ENCODE measurements around the gene PSTPIP1.

PSTPIP1 gene

DNA sequence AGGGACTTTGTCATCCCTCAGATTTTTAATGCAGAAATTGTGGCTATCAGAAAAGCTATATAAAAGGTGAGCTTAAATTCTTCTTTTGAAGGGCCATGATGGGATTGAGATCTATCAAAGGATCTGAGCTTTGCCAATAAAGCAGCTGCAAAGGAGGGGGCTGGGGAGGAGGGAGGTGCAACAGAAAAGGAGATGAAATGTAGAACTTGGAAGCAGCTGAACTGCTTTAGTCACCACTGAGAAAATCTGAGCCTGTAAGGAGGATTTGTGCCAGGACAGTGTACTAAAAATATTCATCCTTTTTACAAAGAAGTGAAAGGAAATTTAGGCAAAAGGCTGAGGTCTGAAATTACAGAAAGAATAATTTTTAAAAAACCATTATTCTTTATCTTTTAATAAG, 65.6 kb downstream of the PSTPIP1 start:
- Histone ChIP-seq H4K20me1 (ENCODE audit: insufficient read depth, low read length) (peaks cover 81% of the 10 kb centered on the region), H2AFZ (ENCODE audit: low read depth, low read length) (no peak overlapping the region), H3K4me3 (ENCODE audit: low read length) (no peak overlapping the region), H3K4me2 (ENCODE audit: low read length) (peak overlapping the region; percentile 20), H3K9ac (ENCODE audit: low read length) (no peak overlapping the region), H3K4me1 (ENCODE audit: low read length) (peaks cover 20% of the 10 kb centered on the region), H3K79me2 (ENCODE audit: low read length) (peaks cover 95% of the 10 kb centered on the region), H3K36me3 (replicated peaks; ENCODE audit: low read depth, low read length) (peaks cover 16% of the 10 kb centered on the region), H3K9me3 (ENCODE audit: insufficient read depth, low read length) (no peaks in the 10 kb centered on the region), H3K27ac (ENCODE audit: low read length) (no peak overlapping the region), H3K27me3 (ENCODE audit: low read depth, low read length) (no peaks in the 10 kb centered on the region)
- TF ChIP-seq, protein P1, sequence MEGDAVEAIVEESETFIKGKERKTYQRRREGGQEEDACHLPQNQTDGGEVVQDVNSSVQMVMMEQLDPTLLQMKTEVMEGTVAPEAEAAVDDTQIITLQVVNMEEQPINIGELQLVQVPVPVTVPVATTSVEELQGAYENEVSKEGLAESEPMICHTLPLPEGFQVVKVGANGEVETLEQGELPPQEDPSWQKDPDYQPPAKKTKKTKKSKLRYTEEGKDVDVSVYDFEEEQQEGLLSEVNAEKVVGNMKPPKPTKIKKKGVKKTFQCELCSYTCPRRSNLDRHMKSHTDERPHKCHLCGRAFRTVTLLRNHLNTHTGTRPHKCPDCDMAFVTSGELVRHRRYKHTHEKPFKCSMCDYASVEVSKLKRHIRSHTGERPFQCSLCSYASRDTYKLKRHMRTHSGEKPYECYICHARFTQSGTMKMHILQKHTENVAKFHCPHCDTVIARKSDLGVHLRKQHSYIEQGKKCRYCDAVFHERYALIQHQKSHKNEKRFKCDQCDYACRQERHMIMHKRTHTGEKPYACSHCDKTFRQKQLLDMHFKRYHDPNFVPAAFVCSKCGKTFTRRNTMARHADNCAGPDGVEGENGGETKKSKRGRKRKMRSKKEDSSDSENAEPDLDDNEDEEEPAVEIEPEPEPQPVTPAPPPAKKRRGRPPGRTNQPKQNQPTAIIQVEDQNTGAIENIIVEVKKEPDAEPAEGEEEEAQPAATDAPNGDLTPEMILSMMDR (IDR thresholded peaks at IDR 0.05; ENCODE audit: low read depth, low read length) = no peak
- no peak for TF ChIP-seq EZH2phosphoT487 (IDR thresholded peaks at IDR 0.05; ENCODE audit: low read depth)

DNA sequence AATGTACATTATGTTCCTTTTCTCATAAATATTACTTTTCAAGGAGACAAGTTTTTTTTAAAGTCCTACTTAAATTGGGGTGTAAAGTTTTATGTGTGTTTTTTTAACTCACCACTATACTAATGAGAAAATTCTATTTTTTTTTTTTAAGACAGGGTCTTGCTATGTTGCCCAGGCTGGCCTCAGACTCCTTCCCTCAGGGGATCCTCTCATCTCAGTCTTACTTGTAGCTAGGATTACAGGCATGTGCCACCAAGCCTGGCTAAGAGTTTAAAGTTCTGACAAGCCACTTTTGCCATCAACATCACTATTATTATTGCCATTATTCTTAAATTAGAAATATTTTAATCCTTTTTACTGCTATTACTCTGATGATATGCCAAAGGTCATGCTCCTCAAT, 68.3 kb downstream of the PSTPIP1 start:
- Histone ChIP-seq H3K4me1 (ENCODE audit: low read length) (peaks cover 37% of the 10 kb centered on the region), H3K9me3 (ENCODE audit: insufficient read depth, low read length) (no peaks in the 10 kb centered on the region), H2AFZ (ENCODE audit: low read depth, low read length) (no peak overlapping the region), H3K36me3 (replicated peaks; ENCODE audit: low read depth, low read length) (peaks cover 14% of the 10 kb centered on the region), H3K27me3 (ENCODE audit: low read depth, low read length) (no peaks in the 10 kb centered on the region), H4K20me1 (ENCODE audit: insufficient read depth, low read length) (peaks cover 80% of the 10 kb centered on the region), H3K27ac (ENCODE audit: low read length) (no peak overlapping the region), H3K4me3 (ENCODE audit: low read length) (no peak overlapping the region), H3K79me2 (ENCODE audit: low read length) (peaks cover 97% of the 10 kb centered on the region), H3K9ac (ENCODE audit: low read length) (no peak overlapping the region), H3K4me2 (ENCODE audit: low read length) (no peak overlapping the region)
- no peak for TF ChIP-seq EZH2phosphoT487 (IDR thresholded peaks at IDR 0.05; ENCODE audit: low read depth)
- TF ChIP-seq, protein P1 (IDR thresholded peaks at IDR 0.05; ENCODE audit: low read depth, low read length) = no peak

DNA sequence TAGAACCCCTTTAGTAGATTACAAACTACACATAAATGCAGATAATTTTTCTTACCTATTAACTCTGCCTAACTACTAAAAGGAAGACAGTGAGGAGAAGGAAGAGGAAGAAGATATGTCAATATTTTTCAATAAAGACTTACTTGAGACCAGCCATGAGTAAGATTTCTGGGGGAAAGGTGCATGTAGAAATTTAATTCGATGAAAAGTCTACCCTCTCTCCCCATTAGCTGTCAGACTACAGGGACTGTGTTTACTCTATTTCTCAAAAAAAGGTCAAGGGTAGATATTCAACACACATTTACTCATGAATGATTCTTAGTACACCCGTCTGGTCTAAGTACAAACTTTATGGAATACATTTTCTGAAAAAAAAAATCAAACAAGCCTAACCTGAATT, 69.1 kb downstream of the PSTPIP1 start:
- no peak overlapping the region for H3K4me2 ChIP-seq (ENCODE audit: low read length)

DNA sequence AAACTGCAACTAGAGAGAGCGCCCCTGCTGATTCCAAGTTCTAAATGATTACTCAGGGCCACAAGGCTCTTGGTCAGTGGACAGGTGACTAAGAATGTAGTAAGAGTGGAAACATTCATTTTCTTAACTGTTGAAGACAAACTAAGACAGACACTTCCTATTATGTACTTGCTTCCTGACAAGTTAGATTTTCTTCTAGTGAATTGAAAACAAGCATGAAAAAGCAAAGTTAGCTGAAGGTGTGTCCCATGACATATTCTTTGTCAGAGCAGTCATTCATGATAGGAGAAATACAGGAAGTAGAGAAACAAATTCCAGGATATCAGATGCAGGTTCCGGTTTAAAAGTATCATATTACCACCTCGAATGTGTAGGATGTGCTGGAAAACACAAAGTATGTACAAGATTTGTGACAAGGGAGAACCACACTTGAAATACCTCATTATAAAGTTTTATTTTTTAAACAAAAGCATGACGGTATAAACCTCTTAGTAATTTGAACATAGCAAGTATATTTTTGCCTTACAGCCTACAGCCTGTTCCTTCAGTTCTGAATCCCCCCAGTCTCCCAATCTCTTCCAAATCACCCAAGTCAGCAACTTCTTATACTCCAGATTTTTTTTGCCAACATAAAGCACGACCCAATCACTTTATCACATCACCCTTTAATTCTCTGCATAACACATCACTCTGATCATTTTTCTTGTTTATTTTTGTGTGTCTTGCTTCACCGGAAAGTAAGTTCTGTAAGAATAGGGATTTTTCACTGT, 69.8 kb downstream of the PSTPIP1 start:
- no peaks in the 10 kb centered on the region for H3K9me3 ChIP-seq (ENCODE audit: insufficient read depth, low read length)
- H4K20me1 ChIP-seq (ENCODE audit: insufficient read depth, low read length) = peaks cover 83% of the 10 kb centered on the region
- H3K79me2 ChIP-seq (ENCODE audit: low read length) = peaks cover 100% of the 10 kb centered on the region
- no peak overlapping the region for H3K9ac ChIP-seq (ENCODE audit: low read length)
- no peaks in the 10 kb centered on the region for H3K27me3 ChIP-seq (ENCODE audit: low read depth, low read length)
- H3K36me3 ChIP-seq (replicated peaks; ENCODE audit: low read depth, low read length) = peaks cover 22% of the 10 kb centered on the region
- no peak for TF ChIP-seq EZH2phosphoT487 (IDR thresholded peaks at IDR 0.05; ENCODE audit: low read depth)
- TF ChIP-seq, protein P1 (IDR thresholded peaks at IDR 0.05; ENCODE audit: low read depth, low read length) = no peak
- H3K4me1 ChIP-seq (ENCODE audit: low read length) = peaks cover 47% of the 10 kb centered on the region
- no peak overlapping the region for H3K27ac ChIP-seq (ENCODE audit: low read length)
- H3K4me2 ChIP-seq (ENCODE audit: low read length) = no peak overlapping the region
- H2AFZ ChIP-seq (ENCODE audit: low read depth, low read length) = no peak overlapping the region
- H3K4me3 ChIP-seq (ENCODE audit: low read length) = no peak overlapping the region

More for the DNA sequence above, 69.1 kb downstream of the PSTPIP1 start:
- Histone ChIP-seq H4K20me1 (ENCODE audit: insufficient read depth, low read length) (peaks cover 83% of the 10 kb centered on the region), H3K4me1 (ENCODE audit: low read length) (peaks cover 46% of the 10 kb centered on the region), H3K27me3 (ENCODE audit: low read depth, low read length) (no peaks in the 10 kb centered on the region), H3K9ac (ENCODE audit: low read length) (no peak overlapping the region), H3K4me3 (ENCODE audit: low read length) (no peak overlapping the region), H3K79me2 (ENCODE audit: low read length) (peaks cover 100% of the 10 kb centered on the region), H2AFZ (ENCODE audit: low read depth, low read length) (no peak overlapping the region), H3K36me3 (replicated peaks; ENCODE audit: low read depth, low read length) (peaks cover 19% of the 10 kb centered on the region), H3K9me3 (ENCODE audit: insufficient read depth, low read length) (no peaks in the 10 kb centered on the region), H3K27ac (ENCODE audit: low read length) (no peak overlapping the region)
- TF ChIP-seq EZH2phosphoT487 (IDR thresholded peaks at IDR 0.05; ENCODE audit: low read depth) = no peak
- TF ChIP-seq, protein P1 (IDR thresholded peaks at IDR 0.05; ENCODE audit: low read depth, low read length) = no peak
